Breast epithelium (tissue), 3 donors: ENCODE results near the gene JPH2.

Source experiments
- POLR2AphosphoS5 ChIP-seq, 3 donors: sonication (generic); formaldehyde crosslinking; IDR thresholded peaks; one replicate each; pipeline ENCODE4 v1.6.1; 2017; ENCODE audit warnings: antibody characterized with exemption in 3 of 3
- TF ChIP-seq, protein P1 (sequence below), 3 donors: fragments of 450-650 bp; IDR thresholded peaks; one replicate each; pipeline ENCODE4 v1.5.1; 2016 to 2017; ENCODE audit warnings: antibody characterized with exemption in 3 of 3, mild to moderate bottlenecking in 3 of 3, moderate library complexity in 3 of 3

DNA sequence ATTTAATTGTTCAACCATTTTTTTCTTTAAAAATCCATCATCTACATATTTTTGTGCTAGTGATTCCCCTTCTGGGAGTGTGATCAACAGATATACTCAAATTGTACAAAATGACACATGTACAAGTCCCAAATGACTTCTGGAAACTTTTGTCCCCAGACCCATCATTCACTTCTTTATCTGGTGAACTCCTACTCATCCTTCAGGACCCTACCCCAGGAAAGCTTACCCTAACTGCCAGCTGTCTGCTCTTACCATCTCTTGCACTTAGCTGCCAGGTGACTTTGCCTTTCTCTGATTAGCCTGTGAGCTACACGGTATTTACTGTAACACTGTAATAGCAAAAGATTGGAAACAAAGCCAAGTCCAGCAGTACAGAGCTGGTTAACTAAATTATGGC is 55.3 kb downstream of the JPH2 start:
- TF ChIP-seq, protein P1, sequence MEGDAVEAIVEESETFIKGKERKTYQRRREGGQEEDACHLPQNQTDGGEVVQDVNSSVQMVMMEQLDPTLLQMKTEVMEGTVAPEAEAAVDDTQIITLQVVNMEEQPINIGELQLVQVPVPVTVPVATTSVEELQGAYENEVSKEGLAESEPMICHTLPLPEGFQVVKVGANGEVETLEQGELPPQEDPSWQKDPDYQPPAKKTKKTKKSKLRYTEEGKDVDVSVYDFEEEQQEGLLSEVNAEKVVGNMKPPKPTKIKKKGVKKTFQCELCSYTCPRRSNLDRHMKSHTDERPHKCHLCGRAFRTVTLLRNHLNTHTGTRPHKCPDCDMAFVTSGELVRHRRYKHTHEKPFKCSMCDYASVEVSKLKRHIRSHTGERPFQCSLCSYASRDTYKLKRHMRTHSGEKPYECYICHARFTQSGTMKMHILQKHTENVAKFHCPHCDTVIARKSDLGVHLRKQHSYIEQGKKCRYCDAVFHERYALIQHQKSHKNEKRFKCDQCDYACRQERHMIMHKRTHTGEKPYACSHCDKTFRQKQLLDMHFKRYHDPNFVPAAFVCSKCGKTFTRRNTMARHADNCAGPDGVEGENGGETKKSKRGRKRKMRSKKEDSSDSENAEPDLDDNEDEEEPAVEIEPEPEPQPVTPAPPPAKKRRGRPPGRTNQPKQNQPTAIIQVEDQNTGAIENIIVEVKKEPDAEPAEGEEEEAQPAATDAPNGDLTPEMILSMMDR (IDR thresholded peaks at IDR 0.05) = no peak
- TF ChIP-seq POLR2AphosphoS5 (IDR thresholded peaks at IDR 0.05) = no peak
